Measurements from ENCODE around the gene CAPN13.

DNA sequence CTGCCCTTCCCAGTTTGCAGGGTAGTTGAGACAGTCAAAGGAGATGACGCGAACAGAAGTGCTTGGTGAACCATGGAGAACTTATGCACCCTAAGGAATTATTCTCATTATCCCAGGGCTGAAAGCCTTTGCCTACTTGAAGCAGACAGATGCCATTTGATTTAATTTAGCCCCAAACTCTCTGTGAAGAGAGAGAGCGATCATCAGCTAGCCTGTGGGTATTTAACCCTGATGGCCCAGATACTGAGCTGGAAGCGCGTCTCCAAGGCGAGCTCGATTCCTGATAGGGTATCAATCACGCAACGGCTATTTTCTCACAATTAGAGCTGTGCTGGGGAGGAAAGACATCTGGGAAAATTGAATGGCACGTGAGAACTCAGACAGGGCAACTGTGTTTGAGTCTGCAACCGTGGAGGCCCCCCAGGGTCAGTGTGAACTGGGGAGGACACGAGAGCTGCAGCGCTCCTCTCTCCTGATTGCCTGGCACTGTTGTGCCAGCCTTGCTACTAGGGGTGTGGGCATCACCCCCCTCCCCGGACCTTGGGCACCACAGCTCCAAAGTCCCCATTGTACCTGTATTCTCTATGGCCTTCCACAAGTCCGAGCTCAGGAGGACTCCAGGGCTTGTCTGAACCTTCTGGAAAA is 73.2 kb downstream of the CAPN13 start:
- TF ChIP-seq POLR2AphosphoS5 (IDR thresholded peaks at IDR 0.05; ENCODE audit: low read depth, low read length) (no peak), SIN3A (IDR thresholded peaks at IDR 0.05; ENCODE audit: borderline replicate concordance, insufficient read depth, low read length) (no peak)
- TF ChIP-seq, protein P1, sequence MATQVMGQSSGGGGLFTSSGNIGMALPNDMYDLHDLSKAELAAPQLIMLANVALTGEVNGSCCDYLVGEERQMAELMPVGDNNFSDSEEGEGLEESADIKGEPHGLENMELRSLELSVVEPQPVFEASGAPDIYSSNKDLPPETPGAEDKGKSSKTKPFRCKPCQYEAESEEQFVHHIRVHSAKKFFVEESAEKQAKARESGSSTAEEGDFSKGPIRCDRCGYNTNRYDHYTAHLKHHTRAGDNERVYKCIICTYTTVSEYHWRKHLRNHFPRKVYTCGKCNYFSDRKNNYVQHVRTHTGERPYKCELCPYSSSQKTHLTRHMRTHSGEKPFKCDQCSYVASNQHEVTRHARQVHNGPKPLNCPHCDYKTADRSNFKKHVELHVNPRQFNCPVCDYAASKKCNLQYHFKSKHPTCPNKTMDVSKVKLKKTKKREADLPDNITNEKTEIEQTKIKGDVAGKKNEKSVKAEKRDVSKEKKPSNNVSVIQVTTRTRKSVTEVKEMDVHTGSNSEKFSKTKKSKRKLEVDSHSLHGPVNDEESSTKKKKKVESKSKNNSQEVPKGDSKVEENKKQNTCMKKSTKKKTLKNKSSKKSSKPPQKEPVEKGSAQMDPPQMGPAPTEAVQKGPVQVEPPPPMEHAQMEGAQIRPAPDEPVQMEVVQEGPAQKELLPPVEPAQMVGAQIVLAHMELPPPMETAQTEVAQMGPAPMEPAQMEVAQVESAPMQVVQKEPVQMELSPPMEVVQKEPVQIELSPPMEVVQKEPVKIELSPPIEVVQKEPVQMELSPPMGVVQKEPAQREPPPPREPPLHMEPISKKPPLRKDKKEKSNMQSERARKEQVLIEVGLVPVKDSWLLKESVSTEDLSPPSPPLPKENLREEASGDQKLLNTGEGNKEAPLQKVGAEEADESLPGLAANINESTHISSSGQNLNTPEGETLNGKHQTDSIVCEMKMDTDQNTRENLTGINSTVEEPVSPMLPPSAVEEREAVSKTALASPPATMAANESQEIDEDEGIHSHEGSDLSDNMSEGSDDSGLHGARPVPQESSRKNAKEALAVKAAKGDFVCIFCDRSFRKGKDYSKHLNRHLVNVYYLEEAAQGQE (IDR thresholded peaks at IDR 0.05; ENCODE audit: insufficient read depth in 1 of 2, low read depth in 2 of 2, low read length in 2 of 2): no peak

Data from PFSK-1 (cell line).